Peyer's patch (tissue), 4 donors: ENCODE results near the gene GPC6.

ENCODE experiments used
- CTCF ChIP-seq, 6 experiments: fragments of 450-650 bp in 4 of 6; fragments of 200-600 bp in 2 of 6; sonication (generic) in 1 of 6; IDR thresholded peaks; one replicate each; pipeline ENCODE4 v1.5.1; 2017 to 2019; ENCODE audit warnings: antibody characterized with exemption in 6 of 6, mild to moderate bottlenecking in 3 of 6, moderate library complexity in 1 of 6
- POLR2A ChIP-seq, 2 donors: fragments of 450-650 bp; IDR thresholded peaks; one replicate each; pipeline ENCODE4 v1.5.1; 2017; ENCODE audit warnings: antibody characterized with exemption in 2 of 2, mild to moderate bottlenecking in 2 of 2, moderate library complexity in 2 of 2

GRCh38 chr13:94113245-94113644 lies 886.6 kb downstream of the GPC6 start:
- TF ChIP-seq CTCF (IDR thresholded peaks at IDR 0.05): no peak
- no peak for TF ChIP-seq POLR2A (IDR thresholded peaks at IDR 0.05)
